BLaER1 treated with 17β-estradiol and CSF1 and Interleukin-3, amounts not matched to agents 10 nM and 100 nM (cell line): Measurements from ENCODE around the gene LAD1.

Experiments
- H3K27ac ChIP-seq, 11 experiments: shearing (Covaris generic); formaldehyde crosslinking; 2 replicates each; pipeline ENCODE4 v1.8.1; 2022
- H3K27me3 ChIP-seq, 11 experiments: shearing (Covaris generic); formaldehyde crosslinking; 2 replicates each; pipeline ENCODE4 v1.8.1; 2022
- H3K36me3 ChIP-seq, 11 experiments: shearing (Covaris generic); formaldehyde crosslinking; 2 replicates each; pipeline ENCODE4 v1.8.1; 2022
- H3K4me1 ChIP-seq, 10 experiments: shearing (Covaris generic); formaldehyde crosslinking; 2 replicates each; pipeline ENCODE4 v1.8.1; 2022
- H3K4me2 ChIP-seq, 11 experiments: shearing (Covaris generic); formaldehyde crosslinking; 2 replicates each; pipeline ENCODE4 v1.8.1; 2022
- H3K4me3 ChIP-seq, 10 experiments: shearing (Covaris generic); formaldehyde crosslinking; 2 replicates each; pipeline ENCODE4 v1.8.1; 2022
- H3K9ac ChIP-seq, 11 experiments: shearing (Covaris generic); formaldehyde crosslinking; 2 replicates each; pipeline ENCODE4 v1.8.1; 2022
- H3K9me3 ChIP-seq, 11 experiments: shearing (Covaris generic); formaldehyde crosslinking; replicated peaks in 1 of 11; 2 replicates each; pipeline ENCODE4 v1.8.1; 2022
- H4K20me1 ChIP-seq, 11 experiments: shearing (Covaris generic); formaldehyde crosslinking; 2 replicates each; pipeline ENCODE4 v1.8.1; 2022
- Cebpa-rat ChIP-seq, 11 experiments: shearing (Covaris generic); IDR thresholded peaks; 2 replicates each; pipeline ENCODE4 v1.8.1; 2022

LAD1 gene

GRCh38 chr1:201366696-201367095, 32.4 kb downstream of the LAD1 start:
- H3K9ac ChIP-seq: no peak overlapping the region
- H3K27me3 ChIP-seq: no peaks in the 10 kb centered on the region
- TF ChIP-seq Cebpa-rat (IDR thresholded peaks at IDR 0.05): no peak
- peaks cover 0 to 12% (median 0%) of the 10 kb centered on the region in 11 experiments; a peak in 1 of 22 replicates for H4K20me1 ChIP-seq
- H3K4me1 ChIP-seq: peaks cover 10 to 88% (median 79%) of the 10 kb centered on the region in 10 experiments; a peak in 18 of 20 replicates
- H3K27ac ChIP-seq: no peak overlapping the region
- H3K4me2 ChIP-seq: peak overlapping the region in 2 of 11 experiments; percentile 90 to 97; a peak in 3 of 22 replicates
- no peak overlapping the region for H3K4me3 ChIP-seq
- H3K36me3 ChIP-seq: no peaks in the 10 kb centered on the region
- H3K9me3 ChIP-seq: no peaks in the 10 kb centered on the region; a peak in 1 of 22 replicates

- Histone ChIP-seq H3K4me2 (peak overlapping the region in 8 of 11 experiments; percentile 52 to 74 (median 62); a peak in 14 of 22 replicates), H3K9ac (no peak overlapping the region), H3K27ac (no peak overlapping the region), H4K20me1 (peaks cover 0 to 12% (median 0%) of the 10 kb centered on the region in 11 experiments; a peak in 1 of 22 replicates), H3K36me3 (no peaks in the 10 kb centered on the region), H3K4me3 (no peak overlapping the region), H3K9me3 (no peaks in the 10 kb centered on the region; a peak in 1 of 22 replicates), H3K27me3 (no peaks in the 10 kb centered on the region), H3K4me1 (peaks cover 10 to 81% (median 72%) of the 10 kb centered on the region in 10 experiments; a peak in 18 of 20 replicates)
- TF ChIP-seq Cebpa-rat (IDR thresholded peaks at IDR 0.05): no peak
These were observed 33.9 kb downstream of the LAD1 start for GRCh38 chr1:201365251-201365650.

GRCh38 chr1:201364808-201365105, 34.4 kb downstream of the LAD1 start:
- no peak overlapping the region; a peak in 1 of 22 replicates for H3K9ac ChIP-seq
- no peaks in the 10 kb centered on the region; a peak in 1 of 22 replicates for H3K9me3 ChIP-seq
- H3K36me3 ChIP-seq: no peaks in the 10 kb centered on the region
- H3K4me2 ChIP-seq: peak overlapping the region in 9 of 11 experiments; percentile 12 to 74 (median 60); a peak in 17 of 22 replicates
- H4K20me1 ChIP-seq: peaks cover 0 to 12% (median 0%) of the 10 kb centered on the region in 11 experiments; a peak in 1 of 22 replicates
- TF ChIP-seq Cebpa-rat (IDR thresholded peaks at IDR 0.05): no peak
- peaks cover 10 to 78% (median 68%) of the 10 kb centered on the region in 10 experiments; a peak in 18 of 20 replicates for H3K4me1 ChIP-seq
- H3K27me3 ChIP-seq: no peaks in the 10 kb centered on the region
- no peak overlapping the region for H3K27ac ChIP-seq
- no peak overlapping the region for H3K4me3 ChIP-seq

GRCh38 chr1:201363467-201363866, 35.7 kb downstream of the LAD1 start:
- Histone ChIP-seq H3K9ac (no peak overlapping the region), H3K4me1 (peaks cover 0 to 77% (median 65%) of the 10 kb centered on the region in 10 experiments; a peak in 16 of 20 replicates), H3K4me2 (peak overlapping the region in 8 of 11 experiments; percentile 3 to 74 (median 62); a peak in 10 of 22 replicates), H3K27me3 (no peaks in the 10 kb centered on the region), H3K4me3 (no peak overlapping the region), H4K20me1 (0 out of 22 replicates have a peak, but pooled peaks cover 0 to 8% (median 0%) of the 10 kb centered on the region in 11 experiments), H3K9me3 (no peaks in the 10 kb centered on the region; a peak in 1 of 22 replicates), H3K27ac (no peak overlapping the region), H3K36me3 (no peaks in the 10 kb centered on the region)
- TF ChIP-seq Cebpa-rat (IDR thresholded peaks at IDR 0.05): no peak

GRCh38 chr1:201362906-201363305, 36.2 kb downstream of the LAD1 start:
- TF ChIP-seq Cebpa-rat (IDR thresholded peaks at IDR 0.05): no peak
- Histone ChIP-seq H3K36me3 (no peaks in the 10 kb centered on the region), H3K27me3 (no peaks in the 10 kb centered on the region), H3K4me1 (peaks cover 0 to 77% (median 60%) of the 10 kb centered on the region in 10 experiments; a peak in 16 of 20 replicates), H3K9ac (no peak overlapping the region), H4K20me1 (0 out of 22 replicates have a peak, but pooled peaks cover 0 to 8% (median 0%) of the 10 kb centered on the region in 11 experiments), H3K4me3 (no peak overlapping the region), H3K4me2 (peak overlapping the region in 7 of 11 experiments; percentile 46 to 74 (median 64); a peak in 12 of 22 replicates), H3K9me3 (no peaks in the 10 kb centered on the region; a peak in 1 of 22 replicates), H3K27ac (no peak overlapping the region)

- TF ChIP-seq Cebpa-rat (IDR thresholded peaks at IDR 0.05): no peak
- Histone ChIP-seq H3K9me3 (no peaks in the 10 kb centered on the region; a peak in 1 of 22 replicates), H3K4me3 (no peak overlapping the region), H4K20me1 (0 out of 22 replicates have a peak, but pooled peaks cover 0 to 8% (median 0%) of the 10 kb centered on the region in 11 experiments), H3K27me3 (no peaks in the 10 kb centered on the region), H3K4me2 (peak overlapping the region in 9 of 11 experiments; percentile 12 to 74 (median 55); a peak in 14 of 22 replicates), H3K27ac (no peak overlapping the region; a peak in 1 of 22 replicates), H3K4me1 (peaks cover 0 to 68% (median 54%) of the 10 kb centered on the region in 10 experiments; a peak in 16 of 20 replicates), H3K36me3 (no peaks in the 10 kb centered on the region), H3K9ac (peak overlapping the region in 3 of 11 experiments; percentile 10 to 45 (median 40); a peak in 2 of 22 replicates)
These were observed 37.2 kb downstream of the LAD1 start for GRCh38 chr1:201361652-201362504.

GRCh38 chr1:201360901-201361651, 38.0 kb downstream of the LAD1 start:
- Histone ChIP-seq H3K36me3 (no peaks in the 10 kb centered on the region), H3K4me1 (peaks cover 0 to 68% (median 54%) of the 10 kb centered on the region in 10 experiments; a peak in 16 of 20 replicates), H3K27ac (no peak overlapping the region; a peak in 1 of 22 replicates), H3K4me2 (peak overlapping the region in 7 of 11 experiments; percentile 15 to 74 (median 60); a peak in 10 of 22 replicates), H3K4me3 (no peak overlapping the region), H3K27me3 (no peaks in the 10 kb centered on the region), H3K9ac (0 out of 22 replicates have a peak overlapping the region, but pooled peaks of 2 of the 11 experiments have one; percentile 10 to 24), H4K20me1 (0 out of 22 replicates have a peak, but pooled peaks cover 0 to 8% (median 0%) of the 10 kb centered on the region in 11 experiments), H3K9me3 (no peaks in the 10 kb centered on the region; a peak in 1 of 22 replicates)
- no peak for TF ChIP-seq Cebpa-rat (IDR thresholded peaks at IDR 0.05)

GRCh38 chr1:201360486-201360885, 38.6 kb downstream of the LAD1 start:
- H3K36me3 ChIP-seq: no peaks in the 10 kb centered on the region
- no peak overlapping the region for H3K4me2 ChIP-seq
- no peaks in the 10 kb centered on the region for H3K27me3 ChIP-seq
- peaks cover 0 to 66% (median 54%) of the 10 kb centered on the region in 10 experiments; a peak in 16 of 20 replicates for H3K4me1 ChIP-seq
- TF ChIP-seq Cebpa-rat (IDR thresholded peaks at IDR 0.05): no peak
- H4K20me1 ChIP-seq: 0 out of 22 replicates have a peak, but pooled peaks cover 0 to 8% (median 0%) of the 10 kb centered on the region in 11 experiments
- H3K4me3 ChIP-seq: no peak overlapping the region
- H3K9ac ChIP-seq: no peak overlapping the region
- H3K9me3 ChIP-seq: no peaks in the 10 kb centered on the region
- H3K27ac ChIP-seq: no peak overlapping the region
